GM23338 (cell line): ENCODE results near the gene MAP3K13.

ENCODE experiments used
- CREB1 ChIP-seq: fragments of 250-450 bp; sonication (Bioruptor Pico); IDR thresholded peaks from 2 replicates; pipeline ENCODE4 v1.5.0; 2020; ENCODE audit warnings: low read depth, mild to moderate bottlenecking, moderate library complexity
- CTCF ChIP-seq, 2 experiments: fragments of 200-600 bp in 1 of 2; sonication (generic) in 1 of 2; conservative IDR thresholded peaks; 2 replicates each; pipeline versions ENCODE4 v1.5.1 to v1.6.1; 2016 to 2017; ENCODE audit warnings: antibody characterized with exemption in 2 of 2, low read depth in 2 of 2, mild to moderate bottlenecking in 2 of 2, moderate library complexity in 1 of 2
- EZH2 ChIP-seq: fragments of 200-600 bp; sonication (generic); IDR thresholded peaks from one replicate; pipeline ENCODE4 v1.8.0; 2017; ENCODE audit warnings: antibody characterized with exemption, mild to moderate bottlenecking, low read depth; ENCODE audit not compliant: unreplicated experiment
- POLR2AphosphoS5 ChIP-seq: IDR thresholded peaks from 2 replicates; pipeline ENCODE4 v1.6.1; 2016; ENCODE audit warnings: antibody characterized with exemption, low read depth
- ZNF114 ChIP-seq: fragments of 250-450 bp; sonication (Bioruptor Pico); IDR thresholded peaks from 2 replicates; pipeline ENCODE4 v1.5.0; 2020; ENCODE audit warnings: mild to moderate bottlenecking, moderate library complexity

DNA sequence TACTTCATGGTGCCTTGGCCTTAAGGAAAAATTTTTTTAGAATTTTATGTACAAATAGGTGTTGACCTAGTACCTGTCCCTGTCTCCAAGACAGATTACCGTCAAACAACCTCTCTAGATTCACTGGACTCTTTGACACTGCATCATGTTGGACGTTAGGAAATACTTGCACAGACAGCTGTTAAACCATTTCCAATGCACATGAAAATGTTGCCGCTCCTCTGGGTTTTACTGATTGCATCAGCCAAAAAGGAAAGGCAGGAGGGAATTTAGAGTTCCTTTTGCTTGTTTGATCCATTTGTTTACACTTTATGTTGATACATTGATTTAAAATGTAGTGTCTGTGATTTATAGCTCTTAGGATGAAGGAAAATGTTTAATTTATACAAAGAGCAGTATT, 121.4 kb downstream of the MAP3K13 start:
- no peak for TF ChIP-seq CTCF (conservative IDR thresholded peaks at IDR 0.05; ENCODE audit: low read depth in 2 of 2)
- no peak for TF ChIP-seq EZH2
- no peak for TF ChIP-seq POLR2AphosphoS5
- no peak for TF ChIP-seq ZNF114 (CRISPR knock-in tag)
- TF ChIP-seq CREB1 (CRISPR knock-in tag): no peak
